NCI-H524 treated with DMSO at 0.1 percent for 48 hours (cell line): Measurements from ENCODE around the gene DKKL1.
"Not testable (repeated sequence)": the region's sequence is repeated elsewhere in the genome, so short reads cannot be mapped to it uniquely, and the experiment has no call there.

Experiments
- DNase-seq: peaks from one replicate; lab custom pipeline; 2025; lab: John Stamatoyannopoulos, UW

The DKKL1 gene

GRCh38 chr19:49362048-49362928 lies 1.4 kb upstream of the DKKL1 start, which contains the start of gene TEAD2:
TSS of gene TEAD2 (minus strand) at chr19:49362416. CDS start at chr19:49360075, 2,341 bp downstream.
- no peak for DNase-seq

- DNase-seq = no peak
These were observed 779 bp upstream of the DKKL1 start for GRCh38 chr19:49362929-49363267.

GRCh38 chr19:49364083-49364737 lies 533 bp downstream of the DKKL1 start:
- DNase-seq = no peak

- no peak for DNase-seq
These were observed 2.4 kb downstream of the DKKL1 start for GRCh38 chr19:49366110-49366509.

GRCh38 chr19:49368711-49369358 lies 5.2 kb downstream of the DKKL1 start:
- no peak for DNase-seq

GRCh38 chr19:49371184-49371583 lies 7.5 kb downstream of the DKKL1 start:
- no peak for DNase-seq

GRCh38 chr19:49373174-49373573 lies 9.5 kb downstream of the DKKL1 start:
- not testable (repeated sequence) for DNase-seq

GRCh38 chr19:49374665-49375434 lies 11.2 kb downstream of the DKKL1 start:
- DNase-seq = no peak

GRCh38 chr19:49378512-49378911 lies 14.8 kb downstream of the DKKL1 start:
- no peak for DNase-seq

- no peak for DNase-seq
These were observed 16.7 kb downstream of the DKKL1 start for GRCh38 chr19:49380391-49380790.

GRCh38 chr19:49382639-49383038 lies 19.0 kb downstream of the DKKL1 start:
- no peak for DNase-seq

- DNase-seq = no peak
These were observed 19.9 kb downstream of the DKKL1 start for GRCh38 chr19:49383599-49383998.

- no peak for DNase-seq
These were observed 24.3 kb downstream of the DKKL1 start, which contains the start of gene KASH5 for GRCh38 chr19:49387936-49388372. TSS of gene KASH5 (plus strand) at chr19:49388249. CDS start at chr19:49390884, 2,635 bp downstream.

- DNase-seq = no peak
These were observed 25.7 kb downstream of the DKKL1 start for GRCh38 chr19:49389406-49389805.

GRCh38 chr19:49390131-49390928 lies 26.7 kb downstream of the DKKL1 start:
- DNase-seq = no peak

- peak; percentile 93 for DNase-seq
These were observed 27.3 kb downstream of the DKKL1 start for GRCh38 chr19:49390929-49391359.

- peak; percentile 55 for DNase-seq
These were observed 28.1 kb downstream of the DKKL1 start for GRCh38 chr19:49391581-49392399.

GRCh38 chr19:49393881-49394280 lies 30.2 kb downstream of the DKKL1 start:
- no peak for DNase-seq

- peak; percentile 94 for DNase-seq
These were observed 32.1 kb downstream of the DKKL1 start for GRCh38 chr19:49395581-49396407.
